ENCODE data around the gene BBS9. TPM values are rescaled to one million over a fixed set of nuclear protein-coding genes. Genes with fewer than 3 reads are reported as not detected.

Gene BBS9
- total RNA-seq, 1 experiment from 2014 or later, result 26.4 TPM

GRCh38 chr7:33130184-33130583 is 820 bp downstream of the BBS9 start:
- H3T11ph ChIP-seq (ENCODE audit: low read length), result no peak overlapping the region
- H3K14ac ChIP-seq (ENCODE audit: insufficient read depth, low read length), result no peak overlapping the region
- no peaks in the 10 kb centered on the region for H3K36me3 Mint-ChIP-seq (ENCODE audit: insufficient read depth in 1 of 3, low read depth in 3 of 3)
- no peaks in the 10 kb centered on the region for H3K27me3 ChIP-seq (ENCODE audit: insufficient read depth, low read length)
- H3K79me1 ChIP-seq (ENCODE audit: insufficient read depth, low read depth, low read length, poor library complexity, severe bottlenecking), result no peaks in the 10 kb centered on the region
- no peak for DNase-seq
- no peaks in the 10 kb centered on the region for H4K20me1 ChIP-seq (ENCODE audit: control insufficient read depth, insufficient read depth, insufficient read length)
- no peaks in the 10 kb centered on the region; a peak in 1 of 5 replicates for H3K9me3 Mint-ChIP-seq
- H4K8ac ChIP-seq (replicated peaks; ENCODE audit: insufficient read length, low read depth, low read length), result no peak overlapping the region
- no peak overlapping the region for H2AFZ ChIP-seq (ENCODE audit: low read length)
- no peak overlapping the region for H2BK12ac ChIP-seq (ENCODE audit: insufficient read length, low read depth, low read length)
- H3K4me3 Mint-ChIP-seq, result peak overlapping the region; percentile 90 to 91
- H3K56ac ChIP-seq (ENCODE audit: insufficient read length, low read depth, low read length), result no peak overlapping the region
- no peak overlapping the region for H3K4ac ChIP-seq (ENCODE audit: low read depth, low read length)
- no peak overlapping the region for H2BK15ac ChIP-seq (ENCODE audit: low read depth, low read length)
- no peak overlapping the region for H2BK20ac ChIP-seq (ENCODE audit: low read depth, low read length, poor library complexity, severe bottlenecking)
- H3K18ac ChIP-seq (ENCODE audit: insufficient read length, low read depth, low read length), result no peak overlapping the region
- no peak for TF ChIP-seq CTCF (conservative IDR thresholded peaks at IDR 0.05)
- peak overlapping the region; percentile 48 for H3K9ac ChIP-seq (ENCODE audit: extremely low read depth, insufficient read length, low read length)
- peaks cover 10 to 13% of the 10 kb centered on the region in 2 experiments; a peak in 3 of 4 replicates for H3K4me1 Mint-ChIP-seq
- peaks cover 7% of the 10 kb centered on the region for H3K23me2 ChIP-seq (ENCODE audit: insufficient read length, low read depth, low read length, poor library complexity, severe bottlenecking)
- H3K23ac ChIP-seq (ENCODE audit: insufficient read length, low read depth, low read length), result no peak overlapping the region
- no peak overlapping the region for H4K91ac ChIP-seq (ENCODE audit: insufficient read length, low read depth, low read length)
- no peak overlapping the region for H2BK5ac ChIP-seq (ENCODE audit: insufficient read length, low read length)
- no peaks in the 10 kb centered on the region; the same call in 1 of the 2 replicates for H3K4me1 ChIP-seq (ENCODE audit: insufficient read depth, low read length)
- H3K27ac ChIP-seq (ENCODE audit: insufficient read length, low read depth, low read length), result no peak overlapping the region
- no CpG with 5 or more reads among the region's 3 CpGs for WGBS (ENCODE audit: extremely low coverage, insufficient read length, low lambda C conversion rate)
- no peaks in the 10 kb centered on the region for H3K79me2 ChIP-seq (ENCODE audit: insufficient read depth, low read length)
- H3K27ac Mint-ChIP-seq, result 0 out of 7 replicates have a peak overlapping the region, but pooled peaks of 1 of the 3 experiments have one; percentile 84
- H2AK5ac ChIP-seq (ENCODE audit: insufficient read length, low read length), result no peak overlapping the region
- H3K4me2 ChIP-seq (ENCODE audit: insufficient read depth, insufficient read length, low read length), result peak overlapping the region; percentile 97
- no peaks in the 10 kb centered on the region for H3K9me3 ChIP-seq (ENCODE audit: control insufficient read depth, low read depth, low read length)
- H2BK120ac ChIP-seq (ENCODE audit: low read depth, low read length, poor library complexity, severe bottlenecking), result no peak overlapping the region
- H4K5ac ChIP-seq (ENCODE audit: insufficient read length, low read depth, low read length), result no peak overlapping the region
- no peaks in the 10 kb centered on the region for H3K27me3 Mint-ChIP-seq (ENCODE audit: low read depth)
